RWPE2 (cell line): Measurements from ENCODE around the gene GTF2H3.

Experiments
- ATAC-seq: fragments of 200-7000 bp; cut with Tn5 transposase; 3 replicates; pipeline ENCODE4 v1.9.1; 2021; ENCODE audit warnings: low read depth
- DNase-seq: peaks from one replicate; pipeline ENCODE4 v3.0.0-alpha.2; 2020; ENCODE audit warnings: low spot score
- H3K27ac ChIP-seq: fragments of 450-650 bp; 2 replicates; pipeline ENCODE4 v1.5.1; 2017; ENCODE audit warnings: mild to moderate bottlenecking; ENCODE audit not compliant: poor library complexity, severe bottlenecking
- H3K27me3 ChIP-seq: fragments of 250-450 bp; sonication (Bioruptor Pico); 2 replicates; pipeline ENCODE4 v1.5.1; 2021; ENCODE audit warnings: mild to moderate bottlenecking, moderate library complexity; ENCODE audit not compliant: insufficient read depth, poor library complexity, severe bottlenecking
- H3K36me3 ChIP-seq: fragments of 250-450 bp; sonication (Bioruptor Pico); 2 replicates; pipeline ENCODE4 v1.5.1; 2020; ENCODE audit warnings: low read depth, mild to moderate bottlenecking, moderate library complexity
- H3K4me1 ChIP-seq: fragments of 250-450 bp; sonication (Bioruptor Pico); 2 replicates; pipeline ENCODE4 v1.5.1; 2021; ENCODE audit warnings: mild to moderate bottlenecking, moderate library complexity; ENCODE audit not compliant: insufficient read depth, poor library complexity, severe bottlenecking
- H3K4me3 ChIP-seq: fragments of 250-450 bp; sonication (Bioruptor Pico); 2 replicates; pipeline ENCODE4 v1.5.1; 2021; ENCODE audit warnings: mild to moderate bottlenecking, moderate library complexity; ENCODE audit not compliant: severe bottlenecking
- H3K9me3 ChIP-seq: fragments of 250-450 bp; sonication (Bioruptor Pico); 2 replicates; pipeline ENCODE4 v1.5.1; 2021; ENCODE audit warnings: mild to moderate bottlenecking, moderate library complexity; ENCODE audit not compliant: severe bottlenecking
- CTCF ChIP-seq: fragments of 450-650 bp; IDR thresholded peaks from one replicate; pipeline ENCODE4 v1.5.1; 2017; ENCODE audit warnings: mild to moderate bottlenecking, moderate library complexity; ENCODE audit not compliant: poor library complexity, severe bottlenecking

Gene GTF2H3

GRCh38 chr12:123696207-123696606 lies 62.6 kb downstream of the GTF2H3 start:
- H3K27ac ChIP-seq = no peak overlapping the region
- peaks cover 39% of the 10 kb centered on the region for H3K36me3 ChIP-seq

GRCh38 chr12:123696646-123697045 lies 63.0 kb downstream of the GTF2H3 start:
- no peaks in the 10 kb centered on the region for H3K9me3 ChIP-seq
- DNase-seq (no peak), ATAC-seq (no peak)
- H3K27ac ChIP-seq = no peak overlapping the region
- no peak for TF ChIP-seq CTCF
- no peaks in the 10 kb centered on the region for H3K4me1 ChIP-seq
- no peak overlapping the region for H3K4me3 ChIP-seq
- no peaks in the 10 kb centered on the region for H3K27me3 ChIP-seq
- peaks cover 39% of the 10 kb centered on the region for H3K36me3 ChIP-seq

More at GRCh38 chr12:123696207-123696606, 62.6 kb downstream of the GTF2H3 start:
- ATAC-seq (no peak), DNase-seq (no peak)
- H3K27me3 ChIP-seq = no peaks in the 10 kb centered on the region
- no peak overlapping the region for H3K4me3 ChIP-seq
- no peaks in the 10 kb centered on the region for H3K4me1 ChIP-seq
- no peak for TF ChIP-seq CTCF
- H3K9me3 ChIP-seq = no peaks in the 10 kb centered on the region

GRCh38 chr12:123705935-123706334 lies 72.3 kb downstream of the GTF2H3 start:
- H3K9me3 ChIP-seq = no peaks in the 10 kb centered on the region
- H3K36me3 ChIP-seq = peaks cover 10% of the 10 kb centered on the region
- H3K27me3 ChIP-seq = no peaks in the 10 kb centered on the region
- H3K4me3 ChIP-seq = no peak overlapping the region
- ATAC-seq = no peak
- peak; percentile 3 for DNase-seq
- H3K27ac ChIP-seq = no peak overlapping the region
- no peaks in the 10 kb centered on the region for H3K4me1 ChIP-seq
- TF ChIP-seq CTCF = no peak

- no peaks in the 10 kb centered on the region for H3K27me3 ChIP-seq
- H3K4me3 ChIP-seq = no peak overlapping the region
- H3K36me3 ChIP-seq = peaks cover 8% of the 10 kb centered on the region
- no peak for TF ChIP-seq CTCF
- ATAC-seq (no peak), DNase-seq (peak; percentile 4)
- H3K27ac ChIP-seq = no peak overlapping the region
- no peaks in the 10 kb centered on the region for H3K4me1 ChIP-seq
- no peaks in the 10 kb centered on the region for H3K9me3 ChIP-seq
These were observed 73.8 kb downstream of the GTF2H3 start for GRCh38 chr12:123707466-123707865.
